GM21786 (cell line): ENCODE measurements around the gene MROH7.
"Not testable (repeated sequence)": the region's sequence is repeated elsewhere in the genome, so short reads cannot be mapped to it uniquely, and the experiment has no call there.

Source experiments
- ATAC-seq: cut with Tn5 transposase; IDR thresholded peaks from one replicate; pipeline ENCODE4 v1.9.1; 2021; ENCODE audit not compliant: unreplicated experiment

MROH7 gene

GRCh38 chr1:54609301-54609921 lies 32.2 kb upstream of the MROH7 start:
- no peak for ATAC-seq

GRCh38 chr1:54610048-54610447 lies 31.5 kb upstream of the MROH7 start:
- no peak for ATAC-seq

GRCh38 chr1:54610601-54611580 lies 30.7 kb upstream of the MROH7 start:
- ATAC-seq = no peak

- no peak for ATAC-seq
Measured at GRCh38 chr1:54611621-54612020, 30.0 kb upstream of the MROH7 start.

- no peak for ATAC-seq
Measured at GRCh38 chr1:54614024-54614423, 27.6 kb upstream of the MROH7 start.

- ATAC-seq = no peak
Measured at GRCh38 chr1:54614563-54614962, 27.0 kb upstream of the MROH7 start.

GRCh38 chr1:54615531-54616279 lies 25.9 kb upstream of the MROH7 start:
- ATAC-seq = no peak

GRCh38 chr1:54619749-54620148 lies 21.8 kb upstream of the MROH7 start:
- no peak for ATAC-seq

- no peak for ATAC-seq
Measured at GRCh38 chr1:54623216-54624007, 18.2 kb upstream of the MROH7 start, which contains the start of gene FAM151A. TSS of gene FAM151A (minus strand) at chr1:54623525. CDS start at chr1:54623395, 130 bp downstream.

- no peak for ATAC-seq
Measured at GRCh38 chr1:54624466-54625464, 16.8 kb upstream of the MROH7 start.

GRCh38 chr1:54627196-54627595 lies 14.4 kb upstream of the MROH7 start:
- ATAC-seq = no peak

- not testable (repeated sequence) for ATAC-seq
Measured at GRCh38 chr1:54635804-54636203, 5.8 kb upstream of the MROH7 start.

GRCh38 chr1:54636461-54637446 lies 4.8 kb upstream of the MROH7 start:
- ATAC-seq = not testable (repeated sequence)

- no peak for ATAC-seq
Measured at GRCh38 chr1:54640361-54640760, 1.2 kb upstream of the MROH7 start.

GRCh38 chr1:54643736-54644135 lies 2.1 kb downstream of the MROH7 start:
- no peak for ATAC-seq

GRCh38 chr1:54645806-54646676 lies 4.5 kb downstream of the MROH7 start:
- no peak for ATAC-seq
